Parathyroid adenoma (tissue), 2 donors: ENCODE results near the gene PYDC1.
A peak's percentile ranks its signal among the peaks of the same experiment; 100 is the strongest.
"Not testable (repeated sequence)": the region's sequence is repeated elsewhere in the genome, so short reads cannot be mapped to it uniquely, and the experiment has no call there.

Source experiments
- H2AFZ ChIP-seq: fragments of 300-600 bp; sonication (generic); one replicate; pipeline ENCODE4 v1.7.0; 2017; ENCODE audit warnings: antibody characterized with exemption, mild to moderate bottlenecking
- H3K27ac ChIP-seq: fragments of 300-600 bp; sonication (generic); one replicate; pipeline ENCODE4 v1.7.0; 2017
- H3K27me3 ChIP-seq: fragments of 300-600 bp; sonication (generic); one replicate; pipeline ENCODE4 v1.7.0; 2017; ENCODE audit warnings: low read length; ENCODE audit not compliant: control insufficient read depth, insufficient read depth
- H3K36me3 ChIP-seq: fragments of 300-600 bp; sonication (generic); one replicate; pipeline ENCODE4 v1.7.0; 2017; ENCODE audit warnings: low read length; ENCODE audit not compliant: control insufficient read depth, insufficient read depth
- H3K4me1 ChIP-seq: fragments of 300-600 bp; sonication (generic); one replicate; pipeline ENCODE4 v1.7.0; 2017; ENCODE audit warnings: control low read depth
- H3K4me2 ChIP-seq: fragments of 300-600 bp; sonication (generic); one replicate; pipeline ENCODE4 v1.7.0; 2017; ENCODE audit warnings: low read length
- H3K4me3 ChIP-seq: fragments of 300-600 bp; sonication (generic); one replicate; pipeline ENCODE4 v1.7.0; 2017; ENCODE audit warnings: low read depth, low read length
- H3K79me2 ChIP-seq: fragments of 300-600 bp; sonication (generic); one replicate; pipeline ENCODE4 v1.7.0; 2017; ENCODE audit warnings: control low read depth
- H3K9ac ChIP-seq: fragments of 300-600 bp; sonication (generic); one replicate; pipeline ENCODE4 v1.7.0; 2017; ENCODE audit warnings: mild to moderate bottlenecking
- H3K9me3 ChIP-seq: fragments of 300-600 bp; sonication (generic); one replicate; pipeline ENCODE4 v1.7.0; 2017; ENCODE audit warnings: low read length; ENCODE audit not compliant: control insufficient read depth
- CTCF ChIP-seq: fragments of 300-600 bp; sonication (generic); IDR thresholded peaks from one replicate; pipeline ENCODE4 v1.7.0; 2017; ENCODE audit warnings: antibody characterized with exemption, mild to moderate bottlenecking
- donor health status: primary hyperparathyroidism.

Gene PYDC1

GRCh38 chr16:31179219-31179746 is 37.7 kb downstream of the PYDC1 start:
- TF ChIP-seq CTCF, result no peak
- Histone ChIP-seq H3K27me3 (no peaks in the 10 kb centered on the region), H3K9ac (peak overlapping the region; percentile 98), H2AFZ (peak overlapping the region; percentile 98), H3K27ac (peak overlapping the region; percentile 97), H3K4me3 (peak overlapping the region; percentile 75), H3K79me2 (peaks cover 32% of the 10 kb centered on the region), H3K36me3 (no peaks in the 10 kb centered on the region), H3K4me1 (peaks cover 9% of the 10 kb centered on the region), H3K9me3 (no peaks in the 10 kb centered on the region), H3K4me2 (peak overlapping the region; percentile 96)

- Histone ChIP-seq H3K4me1 (peaks cover 5% of the 10 kb centered on the region), H3K9me3 (no peaks in the 10 kb centered on the region), H3K9ac (no peak overlapping the region), H3K27me3 (no peaks in the 10 kb centered on the region), H3K4me3 (no peak overlapping the region), H3K27ac (no peak overlapping the region), H2AFZ (no peak overlapping the region), H3K4me2 (no peak overlapping the region), H3K79me2 (peaks cover 22% of the 10 kb centered on the region), H3K36me3 (no peaks in the 10 kb centered on the region)
- no peak for TF ChIP-seq CTCF
Measured at GRCh38 chr16:31177136-31177535, 39.8 kb downstream of the PYDC1 start.

- H3K27ac ChIP-seq, H2AFZ ChIP-seq, H3K4me3 ChIP-seq, H3K4me2 ChIP-seq, H3K27me3 ChIP-seq, H3K36me3 ChIP-seq, H3K9me3 ChIP-seq, H3K9ac ChIP-seq, H3K79me2 ChIP-seq, H3K4me1 ChIP-seq: not testable (repeated sequence)
Measured at GRCh38 chr16:31170048-31170447, 46.9 kb downstream of the PYDC1 start.

GRCh38 chr16:31168848-31169247 is 48.1 kb downstream of the PYDC1 start:
- no peaks in the 10 kb centered on the region for H3K9me3 ChIP-seq
- no peak overlapping the region for H3K4me2 ChIP-seq
- H3K36me3 ChIP-seq, result no peaks in the 10 kb centered on the region
- H3K4me1 ChIP-seq, result no peaks in the 10 kb centered on the region
- no peaks in the 10 kb centered on the region for H3K79me2 ChIP-seq
- H3K4me3 ChIP-seq, result no peak overlapping the region
- TF ChIP-seq CTCF, result no peak
- H2AFZ ChIP-seq, result no peak overlapping the region
- H3K27ac ChIP-seq, result no peak overlapping the region
- H3K27me3 ChIP-seq, result no peaks in the 10 kb centered on the region
- no peak overlapping the region for H3K9ac ChIP-seq

GRCh38 chr16:31167315-31167714 is 49.6 kb downstream of the PYDC1 start:
- Histone ChIP-seq H3K36me3 (no peaks in the 10 kb centered on the region), H3K4me2 (no peak overlapping the region), H3K9ac (no peak overlapping the region), H3K79me2 (no peaks in the 10 kb centered on the region), H3K27me3 (no peaks in the 10 kb centered on the region), H2AFZ (no peak overlapping the region), H3K4me3 (no peak overlapping the region), H3K4me1 (no peaks in the 10 kb centered on the region), H3K27ac (no peak overlapping the region), H3K9me3 (no peaks in the 10 kb centered on the region)
- no peak for TF ChIP-seq CTCF
